Astrocyte (in vitro differentiated cells and primary cell): Measurements from ENCODE around the gene ZNF740. TPM values are rescaled to one million over a fixed set of nuclear protein-coding genes. Genes with fewer than 3 reads are reported as not detected.

Source experiments
- DNase-seq: peaks from one replicate; pipeline ENCODE4 v3.0.0-alpha.2; 2010; ENCODE audit warnings: low read depth
- FAIRE-seq: peaks from 2 replicates; lab custom pipeline; 2011; peaks lifted over from hg19 to GRCh38; lab: Jason Lieb, UNC
- H2AFZ ChIP-seq: 2 replicates; pipeline ENCODE4 v1.6.0; 2012; ENCODE audit warnings: low read depth, low read length, inconsistent platforms
- H3K27ac ChIP-seq: 2 replicates; pipeline ENCODE4 v1.5.1; 2011; ENCODE audit warnings: low read depth, low read length, inconsistent platforms
- H3K27me3 ChIP-seq: 2 replicates; pipeline ENCODE4 v1.6.0; 2011; ENCODE audit warnings: low read length, inconsistent platforms; ENCODE audit not compliant: insufficient read depth
- H3K36me3 ChIP-seq: 2 replicates; pipeline ENCODE4 v1.5.1; 2011; ENCODE audit warnings: low read length, inconsistent platforms; ENCODE audit not compliant: insufficient read depth
- H3K4me1 ChIP-seq: 2 replicates; pipeline ENCODE4 v1.5.1; 2011; ENCODE audit warnings: low read length, inconsistent platforms; ENCODE audit not compliant: insufficient read depth
- H3K4me2 ChIP-seq: 2 replicates; pipeline ENCODE4 v1.6.0; 2012; ENCODE audit warnings: low read length, inconsistent platforms
- H3K4me3 ChIP-seq: 2 replicates; pipeline ENCODE4 v1.5.1; 2011; ENCODE audit warnings: low read depth, mild to moderate bottlenecking, low read length, inconsistent platforms; ENCODE audit not compliant: insufficient read depth
- H3K79me2 ChIP-seq: 2 replicates; pipeline ENCODE4 v1.6.0; 2012; ENCODE audit warnings: mild to moderate bottlenecking, low read length, inconsistent platforms; ENCODE audit not compliant: insufficient read depth
- H3K9ac ChIP-seq: 2 replicates; pipeline ENCODE4 v1.6.0; 2012; ENCODE audit warnings: mild to moderate bottlenecking, low read length, inconsistent platforms
- H3K9me3 ChIP-seq: 2 replicates; pipeline ENCODE4 v1.5.1; 2012; ENCODE audit warnings: low read depth, mild to moderate bottlenecking, low read length, inconsistent platforms; ENCODE audit not compliant: insufficient read depth
- H4K20me1 ChIP-seq: 2 replicates; pipeline ENCODE4 v1.6.0; 2012; ENCODE audit warnings: low read length, inconsistent platforms; ENCODE audit not compliant: insufficient read depth
- H3K27ac Mint-ChIP-seq: one replicate; pipeline ENCODE4 v1.8.0; 2021; ENCODE audit warnings: mild to moderate bottlenecking, mixed read lengths; ENCODE audit not compliant: unreplicated experiment
- H3K27me3 Mint-ChIP-seq: one replicate; pipeline ENCODE4 v1.8.0; 2021; ENCODE audit warnings: low read depth, mixed read lengths; ENCODE audit not compliant: unreplicated experiment
- H3K36me3 Mint-ChIP-seq: one replicate; pipeline ENCODE4 v1.8.0; 2021; ENCODE audit warnings: low read depth, mixed read lengths; ENCODE audit not compliant: unreplicated experiment
- H3K4me1 Mint-ChIP-seq: one replicate; pipeline ENCODE4 v1.8.0; 2021; ENCODE audit warnings: low read depth, mixed read lengths; ENCODE audit not compliant: unreplicated experiment
- H3K4me3 Mint-ChIP-seq: one replicate; pipeline ENCODE4 v1.8.0; 2021; ENCODE audit warnings: mild to moderate bottlenecking, moderate library complexity, mixed read lengths; ENCODE audit not compliant: unreplicated experiment
- H3K9me3 Mint-ChIP-seq: one replicate; pipeline ENCODE4 v1.8.0; 2021; ENCODE audit warnings: mild to moderate bottlenecking, mixed read lengths; ENCODE audit not compliant: unreplicated experiment
- CTCF ChIP-seq: IDR thresholded peaks from 2 replicates; pipeline ENCODE4 v1.5.1; 2011; ENCODE audit warnings: low read depth, mild to moderate bottlenecking, inconsistent platforms, low read length, moderate library complexity; ENCODE audit not compliant: insufficient read depth
- EZH2 ChIP-seq: IDR thresholded peaks from 2 replicates; pipeline ENCODE4 v1.6.1; 2012; ENCODE audit warnings: mild to moderate bottlenecking, low read length, inconsistent platforms; ENCODE audit not compliant: insufficient read depth
- total RNA-seq: library from RNA; stranded (reverse); gene quantifications from 2 replicates; pipeline ENCODE4 v1.2.1, GENCODE V29; 2021

ZNF740 gene
- total RNA-seq, 1 donor from 2014 or later: 31.0 TPM

DNA sequence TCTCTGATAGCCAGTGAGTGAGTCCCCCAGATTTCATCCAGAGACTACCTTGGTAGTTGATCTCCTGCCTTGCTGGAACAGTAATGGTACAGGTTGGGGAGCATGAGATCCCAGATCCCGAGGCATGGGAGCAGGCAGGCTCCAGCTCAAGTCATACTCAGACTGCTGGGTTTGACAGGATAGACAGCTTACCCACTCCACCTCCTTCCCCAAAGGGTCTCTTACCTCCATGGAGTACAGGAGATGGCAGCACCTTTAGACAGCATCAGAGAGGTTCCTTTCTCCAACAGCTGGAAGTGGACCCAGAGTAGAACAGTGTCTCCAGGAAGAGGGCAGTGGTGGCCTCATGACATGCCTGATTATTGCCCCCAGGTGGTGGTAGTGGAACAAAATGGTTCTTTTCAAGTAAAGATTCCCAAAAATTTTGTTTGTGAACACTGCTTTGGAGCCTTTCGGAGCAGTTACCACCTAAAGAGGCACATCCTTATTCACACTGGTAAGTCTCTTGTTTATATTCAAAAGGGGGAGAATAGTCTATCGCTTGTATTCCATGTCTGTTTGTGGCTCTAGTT lies 5.1 kb downstream of the ZNF740 start:
- no peak overlapping the region for H2AFZ ChIP-seq
- H3K27ac ChIP-seq: no peak overlapping the region
- no peak overlapping the region for H3K4me3 ChIP-seq
- Mint-ChIP-seq H3K9me3 (no peaks in the 10 kb centered on the region), H3K4me3 (no peak overlapping the region), H3K4me1 (peaks cover 18% of the 10 kb centered on the region), H3K27ac (peak overlapping the region; percentile 5), H3K36me3 (peaks cover 39% of the 10 kb centered on the region), H3K27me3 (no peaks in the 10 kb centered on the region)
- H4K20me1 ChIP-seq: peaks cover 45% of the 10 kb centered on the region
- FAIRE-seq (no peak), DNase-seq (no peak)
- TF ChIP-seq EZH2 (no peak), CTCF (no peak)
- no peaks in the 10 kb centered on the region for H3K27me3 ChIP-seq
- peaks cover 23% of the 10 kb centered on the region for H3K4me1 ChIP-seq
- no peak overlapping the region for H3K9ac ChIP-seq
- peaks cover 37% of the 10 kb centered on the region for H3K79me2 ChIP-seq
- H3K36me3 ChIP-seq: peaks cover 44% of the 10 kb centered on the region
- no peak overlapping the region for H3K4me2 ChIP-seq
- no peaks in the 10 kb centered on the region for H3K9me3 ChIP-seq

DNA sequence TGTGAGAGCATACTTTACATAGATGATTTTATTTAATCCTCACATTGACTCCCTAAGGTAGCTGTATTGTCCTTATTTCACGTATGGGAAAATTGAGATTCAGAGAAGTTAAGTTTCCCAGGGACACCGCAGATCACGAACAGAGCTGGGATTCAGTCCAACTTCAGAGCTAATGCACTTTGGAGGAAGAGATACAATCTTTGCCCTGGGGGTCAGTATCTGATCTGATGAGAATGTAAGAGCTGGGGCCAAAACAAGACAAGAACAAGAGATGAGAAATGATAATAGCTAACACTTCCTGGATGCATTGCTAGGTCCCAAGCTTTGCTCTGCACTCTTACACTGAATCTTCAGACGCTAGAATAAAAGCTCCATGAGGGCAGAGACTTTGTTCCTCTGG lies 6.2 kb downstream of the ZNF740 start:
- H3K4me1 ChIP-seq: peaks cover 15% of the 10 kb centered on the region
- H3K4me2 ChIP-seq: no peak overlapping the region
- no peaks in the 10 kb centered on the region for H3K27me3 ChIP-seq
- no peaks in the 10 kb centered on the region for H3K9me3 ChIP-seq
- Mint-ChIP-seq H3K4me3 (no peak overlapping the region), H3K4me1 (peaks cover 14% of the 10 kb centered on the region), H3K27me3 (no peaks in the 10 kb centered on the region), H3K36me3 (peaks cover 41% of the 10 kb centered on the region), H3K9me3 (no peaks in the 10 kb centered on the region), H3K27ac (no peak overlapping the region)
- peaks cover 28% of the 10 kb centered on the region for H3K79me2 ChIP-seq
- H3K36me3 ChIP-seq: peaks cover 43% of the 10 kb centered on the region
- H3K27ac ChIP-seq: no peak overlapping the region
- DNase-seq (no peak), FAIRE-seq (no peak)
- no peak for TF ChIP-seq EZH2
- TF ChIP-seq CTCF: no peak
- peaks cover 42% of the 10 kb centered on the region for H4K20me1 ChIP-seq
- no peak overlapping the region for H2AFZ ChIP-seq
- no peak overlapping the region for H3K9ac ChIP-seq
- H3K4me3 ChIP-seq: no peak overlapping the region

DNA sequence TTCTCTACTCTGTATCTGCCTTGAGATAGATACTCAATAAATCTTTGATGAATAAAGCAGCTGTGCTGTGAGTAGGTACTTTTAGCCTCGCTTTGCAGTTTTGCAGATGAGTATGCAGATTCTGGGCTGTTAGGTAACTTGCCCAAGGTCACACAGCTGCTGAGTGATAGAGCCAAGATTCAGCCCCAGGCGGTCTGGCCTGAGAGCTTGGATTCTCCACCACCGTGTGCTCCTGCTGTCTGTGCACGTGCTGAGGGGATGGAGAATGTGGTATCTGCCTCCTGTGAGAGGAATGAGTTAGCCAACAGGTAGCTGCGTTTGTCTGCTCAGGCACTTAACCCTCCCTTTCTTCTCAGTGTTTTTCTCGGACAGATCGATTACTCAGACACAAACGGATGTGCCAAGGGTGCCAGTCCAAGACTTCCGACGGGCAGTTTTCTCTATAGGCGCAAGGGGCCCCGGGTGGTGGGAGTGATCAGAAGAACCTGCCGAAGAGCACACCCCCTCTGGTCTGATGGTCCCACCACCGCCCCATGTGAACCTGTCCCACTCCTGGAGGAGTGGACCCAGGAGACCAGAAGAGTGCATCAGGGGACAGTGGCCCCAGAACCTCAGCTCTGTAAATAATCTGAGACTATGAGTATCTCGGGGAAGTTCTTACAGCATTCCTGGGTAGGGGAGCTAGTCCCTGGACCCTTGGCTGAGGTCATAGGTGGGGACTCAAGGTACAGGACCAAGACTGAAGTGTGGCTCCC lies 6.8 kb downstream of the ZNF740 start:
- Histone ChIP-seq H3K27me3 (no peaks in the 10 kb centered on the region), H3K36me3 (peaks cover 37% of the 10 kb centered on the region), H3K9ac (no peak overlapping the region), H3K4me2 (no peak overlapping the region), H3K9me3 (no peaks in the 10 kb centered on the region), H4K20me1 (peaks cover 36% of the 10 kb centered on the region), H3K4me1 (peaks cover 9% of the 10 kb centered on the region), H3K4me3 (no peak overlapping the region), H3K27ac (no peak overlapping the region), H3K79me2 (peaks cover 22% of the 10 kb centered on the region), H2AFZ (no peak overlapping the region)
- Mint-ChIP-seq H3K27me3 (no peaks in the 10 kb centered on the region), H3K27ac (no peak overlapping the region), H3K4me3 (no peak overlapping the region), H3K36me3 (peaks cover 40% of the 10 kb centered on the region), H3K9me3 (no peaks in the 10 kb centered on the region), H3K4me1 (peaks cover 10% of the 10 kb centered on the region)
- FAIRE-seq (no peak), DNase-seq (no peak)
- no peak for TF ChIP-seq EZH2
- no peak for TF ChIP-seq CTCF
